A673 (cell line): ENCODE data around the gene HS3ST3B1. TPM values are rescaled to one million over a fixed set of nuclear protein-coding genes. Genes with fewer than 3 reads are reported as not detected.

Source experiments
- BruUV-seq: library from RNA; stranded (reverse); fragments of 400-500 nt; replicated peaks from 2 replicates; lab custom pipeline; 2021; lab: Mats Ljungman, UMichigan
- CTCF ChIA-PET: fragments of 300-600 bp; sonication (Branson Sonifier 250); formaldehyde crosslinking; loops from one replicate; lab custom pipeline; 2022; ENCODE audit warnings: antibody characterized with exemption; lab: Charles Lee
- POLR2A ChIA-PET: fragments of 300-600 bp; sonication (Branson Sonifier 250); formaldehyde crosslinking; loops from one replicate; lab custom pipeline; 2022; ENCODE audit warnings: antibody characterized with exemption; ENCODE audit not compliant: low non-redundant PET; lab: Charles Lee
- DNase-seq: peaks from one replicate; pipeline ENCODE4 v3.0.0-alpha.2; 2015; ENCODE audit warnings: low spot score
- H3K27ac ChIP-seq: fragments of 200-600 bp; sonication (generic); 2 replicates; pipeline ENCODE4 v1.5.1; 2016; ENCODE audit warnings: mixed run types, low read depth, mild to moderate bottlenecking, mixed read lengths, antibody characterized with exemption, low read length; ENCODE audit not compliant: poor library complexity, severe bottlenecking
- H3K27me3 ChIP-seq: fragments of 200-600 bp; sonication (generic); replicated peaks from 2 replicates; pipeline ENCODE4 v1.6.1; 2017; ENCODE audit warnings: mixed run types, low read depth, mild to moderate bottlenecking, mixed read lengths, antibody characterized with exemption, low read length; ENCODE audit not compliant: insufficient read depth, poor library complexity
- H3K36me3 ChIP-seq: fragments of 200-600 bp; sonication (generic); 2 replicates; pipeline ENCODE4 v1.6.1; 2016; ENCODE audit warnings: mixed run types, mild to moderate bottlenecking, mixed read lengths, antibody characterized with exemption, low read length; ENCODE audit not compliant: insufficient read depth, poor library complexity, severe bottlenecking
- H3K4me1 ChIP-seq: fragments of 200-600 bp; sonication (generic); 2 replicates; pipeline ENCODE4 v1.6.1; 2017; ENCODE audit warnings: mixed run types, mild to moderate bottlenecking, mixed read lengths, antibody characterized with exemption, low read length; ENCODE audit not compliant: insufficient read depth, poor library complexity, severe bottlenecking
- H3K4me3 ChIP-seq: fragments of 200-600 bp; sonication (generic); 2 replicates; pipeline ENCODE4 v1.5.1; 2016; ENCODE audit warnings: low read depth, mixed run types, mild to moderate bottlenecking, mixed read lengths, low read length; ENCODE audit not compliant: poor library complexity, severe bottlenecking
- H3K9me3 ChIP-seq: fragments of 200-600 bp; sonication (generic); 2 replicates; pipeline ENCODE4 v1.6.1; 2016; ENCODE audit warnings: mixed run types, low read depth, mild to moderate bottlenecking, mixed read lengths, antibody characterized with exemption, low read length; ENCODE audit not compliant: poor library complexity, severe bottlenecking
- CTCF ChIP-seq: fragments of 300-800, 200-600 bp; sonication (generic); conservative IDR thresholded peaks from 2 replicates; pipeline ENCODE4 v1.5.1; 2017; ENCODE audit warnings: low read depth, mild to moderate bottlenecking, antibody characterized with exemption, low read length, moderate library complexity, mixed read lengths
- EZH2 ChIP-seq: fragments of 200-600 bp; sonication (generic); IDR thresholded peaks from 2 replicates; pipeline ENCODE4 v1.6.1; 2017; ENCODE audit warnings: borderline replicate concordance, low read depth, mild to moderate bottlenecking, mixed read lengths, antibody characterized with exemption, low read length; ENCODE audit not compliant: poor library complexity, severe bottlenecking
- intact Hi-C: fragments of 100-400 bp; cut with micrococcal nuclease; formaldehyde crosslinking; loops from one replicate; pipeline ENCODE4 v1.10.0; 2022; ENCODE audit not compliant: unreplicated experiment
- total RNA-seq: library from RNA; stranded (reverse); gene quantifications from 2 replicates; pipeline ENCODE4 v1.2.3, GENCODE V29; 2021

Gene HS3ST3B1
- total RNA-seq, 1 experiment from 2014 or later = not detected

DNA sequence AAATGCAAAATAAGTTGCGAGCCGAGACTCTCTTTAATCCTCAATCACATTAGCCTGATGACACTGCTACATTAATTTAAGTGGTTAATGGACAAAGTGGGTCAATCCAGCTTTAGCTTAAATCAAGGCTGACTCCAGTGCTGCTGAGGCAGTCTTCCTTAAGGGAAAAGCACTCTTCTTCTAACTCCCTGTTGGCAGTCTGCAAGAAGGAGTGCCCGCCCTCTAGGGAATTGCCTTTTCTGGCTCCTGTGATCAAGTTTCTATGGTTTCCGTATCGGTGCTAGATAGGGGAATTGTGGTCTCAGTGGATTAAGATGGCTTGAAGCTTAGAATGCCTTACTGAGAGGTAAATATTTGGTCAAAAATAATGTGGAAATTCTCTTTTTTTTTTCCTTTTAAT, 41.0 kb downstream of the HS3ST3B1 start:
- TF ChIP-seq CTCF (no peak), EZH2 (no peak)
- peaks cover 8% of the 10 kb centered on the region for H3K27me3 ChIP-seq
- POLR2A ChIA-PET = no interaction called here
- no peak overlapping the region for H3K4me3 ChIP-seq
- no peaks in the 10 kb centered on the region for H3K9me3 ChIP-seq
- CTCF ChIA-PET = no interaction called here
- BruUV-seq = no TSS peak
- no peaks in the 10 kb centered on the region for H3K4me1 ChIP-seq
- H3K27ac ChIP-seq = no peak overlapping the region
- DNase-seq = no peak
- intact Hi-C loops = no loop called here
- no peaks in the 10 kb centered on the region for H3K36me3 ChIP-seq

DNA sequence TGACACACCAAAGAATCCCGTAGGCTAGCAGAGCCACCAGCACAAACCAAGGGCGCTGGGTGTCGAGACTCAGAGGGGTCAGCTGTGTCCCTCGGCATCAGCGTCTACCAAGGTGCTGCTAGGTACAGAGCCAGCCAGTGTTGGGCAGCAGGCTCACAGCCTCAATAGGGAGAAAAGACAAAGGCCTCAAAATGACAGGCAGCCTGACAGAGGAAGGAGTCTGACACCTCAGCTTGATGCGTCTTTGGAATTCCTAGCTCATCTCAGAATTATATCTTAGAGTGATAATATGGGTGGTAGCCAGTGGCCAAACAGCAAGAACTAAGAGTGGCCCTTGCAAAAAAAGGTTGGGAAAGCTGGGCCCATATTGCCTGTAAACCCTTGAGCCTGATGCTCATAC, 45.9 kb downstream of the HS3ST3B1 start:
- no peaks in the 10 kb centered on the region for H3K36me3 ChIP-seq
- no peak overlapping the region for H3K27ac ChIP-seq
- no peaks in the 10 kb centered on the region for H3K9me3 ChIP-seq
- CTCF ChIA-PET = no interaction called here
- no TSS peak for BruUV-seq
- H3K4me1 ChIP-seq = no peaks in the 10 kb centered on the region
- TF ChIP-seq CTCF (no peak), EZH2 (no peak)
- no peak overlapping the region for H3K4me3 ChIP-seq
- intact Hi-C loops = no loop called here
- H3K27me3 ChIP-seq = peaks cover 3% of the 10 kb centered on the region
- POLR2A ChIA-PET = no interaction called here
- no peak for DNase-seq

DNA sequence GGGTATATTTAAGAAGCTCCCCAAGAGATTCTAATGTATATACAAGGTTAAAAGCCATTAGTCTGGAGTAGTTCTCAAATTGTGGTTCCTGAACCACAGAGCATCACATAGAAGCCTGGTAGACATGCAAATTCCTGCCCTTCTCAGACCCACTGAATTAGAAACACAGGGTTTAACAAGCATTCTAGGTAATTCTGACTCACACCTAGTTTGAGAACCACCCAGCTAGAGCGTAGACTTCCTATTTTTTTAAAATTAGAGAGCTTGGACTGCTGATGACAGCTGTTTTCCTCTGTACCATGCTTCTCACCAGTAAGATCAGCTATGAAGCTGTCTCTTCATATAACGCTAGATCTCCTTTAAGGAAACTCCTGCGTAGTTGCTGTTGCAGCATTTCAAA, 50.6 kb downstream of the HS3ST3B1 start:
- no peak overlapping the region for H3K27ac ChIP-seq
- TF ChIP-seq CTCF (no peak), EZH2 (no peak)
- CTCF ChIA-PET = no interaction called here
- no peaks in the 10 kb centered on the region for H3K36me3 ChIP-seq
- no TSS peak for BruUV-seq
- H3K4me1 ChIP-seq = no peaks in the 10 kb centered on the region
- POLR2A ChIA-PET = no interaction called here
- intact Hi-C loops = no loop called here
- no peaks in the 10 kb centered on the region for H3K9me3 ChIP-seq
- no peak overlapping the region for H3K4me3 ChIP-seq
- no peak for DNase-seq
- no peaks in the 10 kb centered on the region for H3K27me3 ChIP-seq
